K562 (cell line): ENCODE results near the gene QKI. TPM values are rescaled to one million over a fixed set of nuclear protein-coding genes. Genes with fewer than 3 reads are reported as not detected.

ENCODE experiments used
- BHLHE40 ChIP-seq: IDR thresholded peaks from 2 replicates; pipeline ENCODE4 v1.6.1; 2011; ENCODE audit warnings: low read length, improper control_type of control experiment
- CREB5 ChIP-seq: fragments of 250-450 bp; sonication (Bioruptor Pico); IDR thresholded peaks from 2 replicates; pipeline ENCODE4 v1.5.0; 2020; ENCODE audit warnings: mild to moderate bottlenecking
- EP400 ChIP-seq: fragments of 450-650 bp; IDR thresholded peaks from 2 replicates; pipeline ENCODE4 v1.6.1; 2017; ENCODE audit warnings: antibody characterized with exemption, mild to moderate bottlenecking, moderate library complexity
- FOXJ2 ChIP-seq: fragments of 200-800 bp; sonication (Bioruptor generic); IDR thresholded peaks from 2 replicates; pipeline ENCODE4 v1.6.1; 2016; ENCODE audit warnings: missing genetic modification characterization, missing compliant biosample characterization
- HBP1 ChIP-seq: fragments of 450-650 bp; formaldehyde crosslinking; IDR thresholded peaks from 2 replicates; pipeline ENCODE4 v1.4.0; 2022; ENCODE audit warnings: missing genetic modification characterization
- HIVEP1 ChIP-seq: fragments of 250-450 bp; sonication (Bioruptor Pico); IDR thresholded peaks from 2 replicates; pipeline ENCODE4 v1.4.0; 2020; ENCODE audit warnings: mild to moderate bottlenecking
- HMBOX1 ChIP-seq: sonication (generic); IDR thresholded peaks from 2 replicates; pipeline ENCODE4 v1.6.1; 2016
- MTA1 ChIP-seq: fragments of 450-650 bp; IDR thresholded peaks from 2 replicates; pipeline ENCODE4 v1.6.1; 2017; ENCODE audit warnings: borderline replicate concordance
- NCOA1 ChIP-seq: fragments of 450-650 bp; IDR thresholded peaks from 2 replicates; pipeline ENCODE4 v1.6.1; 2016; ENCODE audit warnings: low read depth
- RBM39 ChIP-seq: fragments of 200-400 bp; formaldehyde crosslinking; optimal IDR thresholded peaks from 2 replicates; pipeline ENCODE3; 2018; ENCODE audit warnings: low read depth, low read length
- SAFB2 ChIP-seq: fragments of 200-400 bp; formaldehyde crosslinking; IDR thresholded peaks from 2 replicates; pipeline ENCODE4 v1.6.1; 2018; ENCODE audit warnings: borderline replicate concordance, low read length, low read depth, moderate library complexity; ENCODE audit not compliant: severe bottlenecking
- SMARCC2 ChIP-seq: fragments of 450-650 bp; IDR thresholded peaks from 2 replicates; pipeline ENCODE4 v1.6.1; 2017; ENCODE audit warnings: antibody characterized with exemption, moderate library complexity, mild to moderate bottlenecking, low read depth
- SP1 ChIP-seq: sonication (generic); formaldehyde crosslinking; IDR thresholded peaks from 2 replicates; pipeline ENCODE4 v1.8.1; 2022; ENCODE audit warnings: mild to moderate bottlenecking, missing genetic modification reagents
- TAF15 ChIP-seq: fragments of 200-400 bp; formaldehyde crosslinking; IDR thresholded peaks from 2 replicates; pipeline ENCODE4 v1.6.1; 2017; ENCODE audit warnings: mild to moderate bottlenecking, low read depth, low read length, moderate library complexity
- TEAD1 ChIP-seq, 2 experiments: fragments of 450-650 bp in 1 of 2; sonication (generic) in 1 of 2; formaldehyde crosslinking; IDR thresholded peaks; 2 replicates each; pipeline versions ENCODE4 v1.4.0 to v1.8.0; 2020 to 2022; ENCODE audit warnings: mild to moderate bottlenecking in 2 of 2, missing genetic modification reagents in 1 of 2
- ZC3H4 ChIP-seq: sonication (generic); formaldehyde crosslinking; IDR thresholded peaks from 2 replicates; pipeline ENCODE4 v1.9.0; 2021; ENCODE audit warnings: missing genetic modification reagents, borderline replicate concordance
- ZNF277 ChIP-seq: fragments of 250-450 bp; sonication (Bioruptor Pico); IDR thresholded peaks from 2 replicates; pipeline ENCODE4 v1.8.0; 2022; ENCODE audit warnings: inconsistent platforms, mild to moderate bottlenecking, moderate library complexity, borderline replicate concordance
- ZNF280A ChIP-seq: fragments of 450-650 bp; IDR thresholded peaks from 2 replicates; pipeline ENCODE4 v1.6.1; 2018; ENCODE audit warnings: mild to moderate bottlenecking, low read depth; ENCODE audit not compliant: partially characterized antibody
- ZNF384 ChIP-seq: IDR thresholded peaks from 2 replicates; pipeline ENCODE4 v1.6.1; 2012; ENCODE audit warnings: low read depth, low read length, improper control_type of control experiment
- ZNF780A ChIP-seq: fragments of 250-450 bp; sonication (Bioruptor Pico); IDR thresholded peaks from 2 replicates; pipeline ENCODE4 v1.5.0; 2021; ENCODE audit warnings: mild to moderate bottlenecking
- polyA plus RNA-seq, 8 experiments: library from polyadenylated mRNA; depleted of rRNA in 4 of 8; stranded (reverse) in 5 of 8; unstranded in 3 of 8; fragments of >200 nt; fragmentation: Nextera tagmentation in 2 of 8; fragmentation: Illumina TruSeq in 1 of 8; extraction: Ambion mirVana in 2 of 8; extraction: Trizol in 1 of 8; gene quantifications; 2 replicates each; pipeline versions ENCODE4 v1.2.1 to v1.2.3, GENCODE V29; 2011 to 2014; ENCODE audit warnings: inconsistent platforms in 1 of 8, missing spikeins in 1 of 8
- total RNA-seq, 7 experiments: library from RNA; depleted of rRNA in 6 of 7; stranded (reverse); fragments of >200 nt in 6 of 7; fragmentation: Illumina TruSeq in 2 of 7; extraction: Trizol in 2 of 7; gene quantifications; 2 replicates each; pipeline versions ENCODE4 v1.2.1 to v1.2.3, GENCODE V29; 2011 to 2021; ENCODE audit warnings: low replicate concordance in 1 of 7

Gene QKI
- total and polyA plus RNA-seq, 9 of the 15 experiments (the other 6 are each of a cell fraction or from before 2014, with no cell fraction given) = 20.4 to 215 (median 123) TPM

GRCh38 chr6:163415620-163416556 lies 1.4 kb downstream of the QKI start (continued):
- peak; percentile 34; the same call in 1 of the 2 replicates for TF ChIP-seq ZNF384
- TF ChIP-seq HMBOX1 = 0 out of 2 replicates have a peak, but pooled peaks have one; percentile 38
- TF ChIP-seq MTA1 = no peak
- TF ChIP-seq HIVEP1 = no peak
- TF ChIP-seq NCOA1 = no peak
- TF ChIP-seq HBP1 (CRISPR knock-in tag) = no peak
- no peak for TF ChIP-seq ZNF280A
- TF ChIP-seq ZC3H4 (CRISPR knock-in tag) = no peak
- TF ChIP-seq SP1 (CRISPR knock-in tag) = no peak; the same call in 1 of the 2 replicates
- TF ChIP-seq TEAD1 (CRISPR knock-in tag; IDR thresholded peaks at IDR 0.05) = no peak
- TF ChIP-seq TAF15 = no peak
- TF ChIP-seq RBM39 = no peak
- TF ChIP-seq EP400 = no peak
- TF ChIP-seq FOXJ2 (tag) = no peak
- no peak for TF ChIP-seq BHLHE40
- no peak for TF ChIP-seq SMARCC2
- TF ChIP-seq ZNF277 (CRISPR knock-in tag) = no peak
- TF ChIP-seq CREB5 = no peak
- TF ChIP-seq SAFB2 = no peak
- TF ChIP-seq ZNF780A (CRISPR knock-in tag) = no peak
